Stimulated activated CD8-positive, alpha-beta memory T cell treated with anti-CD3 and anti-CD28 coated beads, Interleukin-2, amount 100 ng/mL, for 1 hour (primary cell): ENCODE data around the gene KDM4E.
A peak's percentile ranks its signal among the peaks of the same experiment; 100 is the strongest.

ENCODE experiments used
- DNase-seq, 2 donors: peaks; one replicate each; pipeline ENCODE4 v3.0.0-alpha.2; 2020; ENCODE audit warnings: low read depth in 2 of 2

Gene KDM4E

GRCh38 chr11:95050595-95051202 is 25.6 kb downstream of the KDM4E start:
- DNase-seq, result no peak

- no peak for DNase-seq
Measured at GRCh38 chr11:95054356-95054755, 29.3 kb downstream of the KDM4E start.

GRCh38 chr11:95055283-95055897 is 30.3 kb downstream of the KDM4E start:
- DNase-seq, result no peak

GRCh38 chr11:95057959-95058358 is 32.9 kb downstream of the KDM4E start:
- no peak for DNase-seq

GRCh38 chr11:95058621-95059020 is 33.6 kb downstream of the KDM4E start:
- no peak for DNase-seq

GRCh38 chr11:95059046-95059445 is 34.0 kb downstream of the KDM4E start:
- DNase-seq, result no peak

- no peak for DNase-seq
Measured at GRCh38 chr11:95065336-95065735, 40.3 kb downstream of the KDM4E start.

- no peak for DNase-seq
Measured at GRCh38 chr11:95066716-95067038, 41.6 kb downstream of the KDM4E start, which contains the start of gene SRSF8. Gene SRSF8 (plus strand): TSS chr11:95066919. CDS start chr11:95067227, 308 bp downstream.

- peak; percentile 41 to 44 for DNase-seq
Measured at GRCh38 chr11:95067039-95067840, 42.2 kb downstream of the KDM4E start.

GRCh38 chr11:95067841-95068219 is 42.8 kb downstream of the KDM4E start:
- no peak for DNase-seq

GRCh38 chr11:95068549-95068948 is 43.5 kb downstream of the KDM4E start:
- peak in 1 of 2 donors; percentile 29 for DNase-seq

- DNase-seq, result no peak
Measured at GRCh38 chr11:95070471-95070870, 45.4 kb downstream of the KDM4E start.

GRCh38 chr11:95072948-95073347 is 47.9 kb downstream of the KDM4E start:
- DNase-seq, result no peak

- DNase-seq, result no peak
Measured at GRCh38 chr11:95074792-95075563, 49.9 kb downstream of the KDM4E start.

GRCh38 chr11:95076416-95076815 is 51.4 kb downstream of the KDM4E start:
- DNase-seq, result no peak

- no peak for DNase-seq
Measured at GRCh38 chr11:95076981-95077380, 51.9 kb downstream of the KDM4E start.
